ENCODE data around the gene OR4K13. TPM values are rescaled to one million over a fixed set of nuclear protein-coding genes. Genes with fewer than 3 reads are reported as not detected.

OR4K13 gene
- total RNA-seq, result not detected
- long read RNA-seq, donor 1, result 0 reads
- long read RNA-seq, donor 2, result 0 reads

DNA sequence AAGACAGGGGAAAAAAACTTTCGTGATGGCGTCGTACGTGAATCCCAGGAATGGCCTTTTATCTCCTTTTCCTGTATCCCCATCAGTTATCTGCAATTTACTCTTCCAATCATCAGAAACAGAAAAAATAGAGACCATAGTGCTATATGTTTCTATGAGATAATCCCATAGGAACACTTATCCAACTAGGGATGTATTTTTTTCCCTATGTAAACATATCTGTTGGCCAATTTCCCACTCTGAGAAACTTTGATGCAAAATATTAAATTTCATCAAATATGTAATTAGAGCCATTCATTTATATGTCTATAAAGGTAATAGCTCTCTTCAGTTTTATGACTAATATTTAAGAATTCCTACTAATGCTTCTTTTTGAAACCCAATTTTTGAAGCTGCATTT, at the start of gene OR4K13:
Gene OR4K13, minus strand, starts transcription at position 101 of the 400 bp plus-strand sequence. CDS start 1,280 bp downstream, outside the sequence.
- H3K4me3 ChIP-seq, result no peak within 1 kb of the TSS
- TF ChIP-seq, protein P1, sequence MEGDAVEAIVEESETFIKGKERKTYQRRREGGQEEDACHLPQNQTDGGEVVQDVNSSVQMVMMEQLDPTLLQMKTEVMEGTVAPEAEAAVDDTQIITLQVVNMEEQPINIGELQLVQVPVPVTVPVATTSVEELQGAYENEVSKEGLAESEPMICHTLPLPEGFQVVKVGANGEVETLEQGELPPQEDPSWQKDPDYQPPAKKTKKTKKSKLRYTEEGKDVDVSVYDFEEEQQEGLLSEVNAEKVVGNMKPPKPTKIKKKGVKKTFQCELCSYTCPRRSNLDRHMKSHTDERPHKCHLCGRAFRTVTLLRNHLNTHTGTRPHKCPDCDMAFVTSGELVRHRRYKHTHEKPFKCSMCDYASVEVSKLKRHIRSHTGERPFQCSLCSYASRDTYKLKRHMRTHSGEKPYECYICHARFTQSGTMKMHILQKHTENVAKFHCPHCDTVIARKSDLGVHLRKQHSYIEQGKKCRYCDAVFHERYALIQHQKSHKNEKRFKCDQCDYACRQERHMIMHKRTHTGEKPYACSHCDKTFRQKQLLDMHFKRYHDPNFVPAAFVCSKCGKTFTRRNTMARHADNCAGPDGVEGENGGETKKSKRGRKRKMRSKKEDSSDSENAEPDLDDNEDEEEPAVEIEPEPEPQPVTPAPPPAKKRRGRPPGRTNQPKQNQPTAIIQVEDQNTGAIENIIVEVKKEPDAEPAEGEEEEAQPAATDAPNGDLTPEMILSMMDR (IDR thresholded peaks at IDR 0.05), result no peak
- ATAC-seq, result no peak
- H3K9me3 ChIP-seq, result peaks cover 10% of the 10 kb centered on the region
- intact Hi-C loops (cut with DNase I, micrococcal nuclease), result no loop called here
- H3K36me3 ChIP-seq (ENCODE audit: low read depth), result no peaks in the 10 kb centered on the region
- DNase-seq, result no peak
- no peaks in the 10 kb centered on the region for H3K4me1 ChIP-seq (ENCODE audit: low read depth)

DNA sequence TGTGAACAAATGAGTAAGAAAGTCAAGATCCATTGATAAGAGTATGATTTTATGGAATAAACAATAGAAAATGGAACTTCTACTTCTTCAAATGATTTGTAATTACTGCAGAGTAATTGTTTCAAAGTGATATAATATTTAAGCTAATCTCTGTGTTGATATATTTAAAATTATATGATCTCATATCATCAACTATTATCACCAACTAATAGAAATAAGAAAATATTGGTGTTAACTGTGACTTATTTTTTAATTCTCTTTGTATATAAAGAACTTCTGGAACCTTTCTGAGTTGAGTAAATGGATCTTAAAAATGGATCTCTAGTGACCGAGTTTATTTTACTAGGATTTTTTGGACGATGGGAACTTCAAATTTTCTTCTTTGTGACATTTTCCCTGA, 23.9 kb upstream of the OR4K13 start, which contains the start of gene OR4L1:
Gene OR4L1, plus strand, starts transcription at position 301 of the 400 bp plus-strand sequence. Its CDS starts 0 bp downstream, at position 301.
- no peaks in the 10 kb centered on the region for H3K36me3 ChIP-seq (ENCODE audit: low read depth)
- H3K4me3 ChIP-seq, result no peak within 1 kb of the TSS
- DNase-seq, result no peak
- H3K9me3 ChIP-seq, result peaks cover 46% of the 10 kb centered on the region
- intact Hi-C loops (cut with DNase I, micrococcal nuclease), result no loop called here
- H3K4me1 ChIP-seq (ENCODE audit: low read depth), result no peaks in the 10 kb centered on the region
- TF ChIP-seq, protein P1 (IDR thresholded peaks at IDR 0.05), result no peak
- ATAC-seq, result no peak

DNA sequence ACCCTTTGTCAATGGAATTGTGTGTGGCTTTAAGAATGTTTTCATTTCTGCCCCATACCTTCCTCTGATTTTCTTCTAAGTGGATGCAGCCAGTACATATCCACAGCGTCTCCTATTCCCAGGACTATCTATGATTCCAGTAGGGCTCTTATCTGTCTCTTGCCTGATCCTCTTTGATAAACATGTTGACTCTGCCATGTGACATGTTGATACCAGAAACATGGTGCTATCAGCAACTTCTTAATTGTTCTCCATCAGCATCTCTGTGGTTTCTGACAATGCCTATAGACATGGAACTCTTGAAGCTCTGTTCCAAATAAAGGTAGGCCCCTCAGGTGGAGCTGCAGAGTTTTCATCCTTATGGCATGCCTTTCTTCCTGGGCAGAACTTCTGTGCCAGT, 12.4 kb upstream of the OR4K13 start:
- H3K36me3 ChIP-seq (ENCODE audit: low read depth), result no peaks in the 10 kb centered on the region
- TF ChIP-seq, protein P1 (IDR thresholded peaks at IDR 0.05), result no peak
- peaks cover 17% of the 10 kb centered on the region for H3K9me3 ChIP-seq
- intact Hi-C loops (cut with DNase I, micrococcal nuclease), result no loop called here
- no peaks in the 10 kb centered on the region for H3K4me1 ChIP-seq (ENCODE audit: low read depth)
- ATAC-seq (no peak), DNase-seq (no peak)
- H3K4me3 ChIP-seq, result no peak overlapping the region

- TF ChIP-seq, protein P1 (IDR thresholded peaks at IDR 0.05), result no peak
- H3K4me3 ChIP-seq, result no peak overlapping the region
- DNase-seq (no peak), ATAC-seq (no peak)
- intact Hi-C loops (cut with DNase I, micrococcal nuclease), result no loop called here
- no peaks in the 10 kb centered on the region for H3K36me3 ChIP-seq (ENCODE audit: low read depth)
- peaks cover 26% of the 10 kb centered on the region for H3K9me3 ChIP-seq
- no peaks in the 10 kb centered on the region for H3K4me1 ChIP-seq (ENCODE audit: low read depth)
Observed at GRCh38 chr14:20044243-20044642, 8.4 kb upstream of the OR4K13 start.

DNA sequence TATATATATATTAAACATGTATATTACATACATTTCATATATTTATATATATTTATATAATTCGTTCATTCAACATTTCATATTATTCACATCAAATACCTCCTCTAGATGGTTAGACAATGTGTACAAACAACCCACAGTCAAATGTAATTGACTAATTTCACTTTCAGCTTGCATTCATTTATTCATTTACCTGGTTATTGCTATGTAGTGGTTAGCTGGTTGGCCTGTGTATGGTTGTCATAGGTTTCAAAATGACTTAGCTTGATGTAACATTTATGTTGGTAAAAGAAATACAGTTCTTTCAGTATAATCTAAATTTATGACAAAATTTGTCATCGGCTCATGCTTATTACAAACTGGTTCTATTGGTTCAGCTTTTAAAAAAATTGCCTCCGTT, 389 bp downstream of the OR4K13 start:
- Histone ChIP-seq H3K4me1 (ENCODE audit: low read depth) (no peaks in the 10 kb centered on the region), H3K4me3 (no peak overlapping the region), H3K9me3 (peaks cover 11% of the 10 kb centered on the region), H3K36me3 (ENCODE audit: low read depth) (no peaks in the 10 kb centered on the region)
- TF ChIP-seq, protein P1 (IDR thresholded peaks at IDR 0.05), result no peak
- DNase-seq (no peak), ATAC-seq (no peak)
- intact Hi-C loops (cut with DNase I, micrococcal nuclease), result no loop called here

GRCh38 chr14:20031058-20031457, 4.8 kb downstream of the OR4K13 start:
- peaks cover 34% of the 10 kb centered on the region for H3K9me3 ChIP-seq
- ATAC-seq, result no peak
- no peak overlapping the region for H3K4me3 ChIP-seq
- intact Hi-C loops (cut with DNase I, micrococcal nuclease), result no loop called here
- no peaks in the 10 kb centered on the region for H3K36me3 ChIP-seq (ENCODE audit: low read depth)
- DNase-seq, result no peak
- TF ChIP-seq, protein P1 (IDR thresholded peaks at IDR 0.05), result no peak
- no peaks in the 10 kb centered on the region for H3K4me1 ChIP-seq (ENCODE audit: low read depth)

Measured in mucosa of descending colon (tissue), 3 donors.